Keratinocyte (primary cell): Measurements from ENCODE around the gene FAM219A.

ENCODE experiments used
- EZH2 ChIP-seq: IDR thresholded peaks from one replicate; pipeline ENCODE4 v1.6.1; 2012; ENCODE audit warnings: inconsistent platforms, mild to moderate bottlenecking, low read length, moderate library complexity
- TF ChIP-seq, protein P1 (sequence below), 3 experiments: IDR thresholded peaks in 1 of 3; conservative IDR thresholded peaks in 1 of 3; optimal IDR thresholded peaks in 1 of 3; 2 replicates in 2 of 3; 3 replicates in 1 of 3; pipeline versions ENCODE3 to v1.5.1; 2011; ENCODE audit warnings: low read length in 3 of 3, mild to moderate bottlenecking in 3 of 3, moderate library complexity in 2 of 3, control low read depth in 1 of 3, inconsistent platforms in 1 of 3; ENCODE audit not compliant: insufficient read depth in 2 of 3; ENCODE audit errors: extremely low read depth in 1 of 3

- TF ChIP-seq EZH2 = no peak
- TF ChIP-seq, protein P1, sequence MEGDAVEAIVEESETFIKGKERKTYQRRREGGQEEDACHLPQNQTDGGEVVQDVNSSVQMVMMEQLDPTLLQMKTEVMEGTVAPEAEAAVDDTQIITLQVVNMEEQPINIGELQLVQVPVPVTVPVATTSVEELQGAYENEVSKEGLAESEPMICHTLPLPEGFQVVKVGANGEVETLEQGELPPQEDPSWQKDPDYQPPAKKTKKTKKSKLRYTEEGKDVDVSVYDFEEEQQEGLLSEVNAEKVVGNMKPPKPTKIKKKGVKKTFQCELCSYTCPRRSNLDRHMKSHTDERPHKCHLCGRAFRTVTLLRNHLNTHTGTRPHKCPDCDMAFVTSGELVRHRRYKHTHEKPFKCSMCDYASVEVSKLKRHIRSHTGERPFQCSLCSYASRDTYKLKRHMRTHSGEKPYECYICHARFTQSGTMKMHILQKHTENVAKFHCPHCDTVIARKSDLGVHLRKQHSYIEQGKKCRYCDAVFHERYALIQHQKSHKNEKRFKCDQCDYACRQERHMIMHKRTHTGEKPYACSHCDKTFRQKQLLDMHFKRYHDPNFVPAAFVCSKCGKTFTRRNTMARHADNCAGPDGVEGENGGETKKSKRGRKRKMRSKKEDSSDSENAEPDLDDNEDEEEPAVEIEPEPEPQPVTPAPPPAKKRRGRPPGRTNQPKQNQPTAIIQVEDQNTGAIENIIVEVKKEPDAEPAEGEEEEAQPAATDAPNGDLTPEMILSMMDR (optimal IDR thresholded peaks at IDR 0.05 in 1 of 3, IDR thresholded peaks at IDR 0.05 in 1 of 3, conservative IDR thresholded peaks at IDR 0.05 in 1 of 3; ENCODE audit: extremely low read depth in 1 of 3, insufficient read depth in 2 of 3, low read length in 3 of 3) = no peak
These were observed 86.4 kb downstream of the FAM219A start for GRCh38 chr9:34371886-34372466.
